H9 (cell line): Measurements from ENCODE around the gene PRKD3. TPM values are rescaled to one million over a fixed set of nuclear protein-coding genes. Genes with fewer than 3 reads are reported as not detected.

ENCODE experiments used
- DNase-seq: peaks from one replicate; pipeline ENCODE4 v3.0.0-alpha.2; 2017
- H2AFZ ChIP-seq: one replicate; pipeline ENCODE4 v1.6.1; 2013; ENCODE audit warnings: mild to moderate bottlenecking, low read length, control low read depth, moderate library complexity
- H2AK5ac ChIP-seq: 2 replicates; pipeline ENCODE4 v1.6.1; 2013; ENCODE audit warnings: low read length, control low read depth, mixed read lengths; ENCODE audit not compliant: insufficient read length
- H2BK120ac ChIP-seq: one replicate; pipeline ENCODE4 v1.6.1; 2013; ENCODE audit warnings: low read depth, mild to moderate bottlenecking, low read length, control low read depth, inconsistent platforms; ENCODE audit not compliant: poor library complexity, severe bottlenecking
- H2BK12ac ChIP-seq: 2 replicates; pipeline ENCODE4 v1.6.1; 2013; ENCODE audit warnings: low read length, control low read depth, mixed read lengths, low read depth; ENCODE audit not compliant: insufficient read length
- H2BK15ac ChIP-seq: 2 replicates; pipeline ENCODE4 v1.6.1; 2013; ENCODE audit warnings: low read depth, low read length, control low read depth
- H2BK20ac ChIP-seq: one replicate; pipeline ENCODE4 v1.6.1; 2013; ENCODE audit warnings: low read depth, mild to moderate bottlenecking, low read length, control low read depth, inconsistent platforms; ENCODE audit not compliant: poor library complexity, severe bottlenecking
- H2BK5ac ChIP-seq: 2 replicates; pipeline ENCODE4 v1.6.1; 2013; ENCODE audit warnings: low read length, control low read depth, mixed read lengths; ENCODE audit not compliant: insufficient read length
- H3K14ac ChIP-seq: 2 replicates; pipeline ENCODE4 v1.6.1; 2013; ENCODE audit warnings: low read length, control low read depth; ENCODE audit not compliant: insufficient read depth
- H3K18ac ChIP-seq: 2 replicates; pipeline ENCODE4 v1.6.1; 2013; ENCODE audit warnings: low read depth, mild to moderate bottlenecking, mixed read lengths, low read length, control low read depth; ENCODE audit not compliant: insufficient read length
- H3K23ac ChIP-seq: 2 replicates; pipeline ENCODE4 v1.6.1; 2013; ENCODE audit warnings: low read length, control low read depth, mixed read lengths, low read depth; ENCODE audit not compliant: insufficient read length
- H3K23me2 ChIP-seq: 2 replicates; pipeline ENCODE4 v1.6.1; 2013; ENCODE audit warnings: low read depth, mild to moderate bottlenecking, mixed read lengths, low read length, control low read depth; ENCODE audit not compliant: insufficient read length, poor library complexity, severe bottlenecking
- H3K27ac ChIP-seq: 2 replicates; pipeline ENCODE4 v1.5.1; 2013; ENCODE audit warnings: low read length, control low read depth, mixed read lengths, low read depth; ENCODE audit not compliant: insufficient read length
- H3K27me3 ChIP-seq: 2 replicates; pipeline ENCODE4 v1.6.1; 2013; ENCODE audit warnings: low read length, control low read depth, inconsistent platforms; ENCODE audit not compliant: insufficient read depth
- H3K4ac ChIP-seq: 2 replicates; pipeline ENCODE4 v1.6.1; 2013; ENCODE audit warnings: low read depth, mild to moderate bottlenecking, control low read depth, inconsistent platforms, low read length, moderate library complexity
- H3K4me1 ChIP-seq: 2 replicates; pipeline ENCODE4 v1.6.1; 2013; ENCODE audit warnings: low read length, control low read depth, inconsistent platforms; ENCODE audit not compliant: insufficient read depth
- H3K4me2 ChIP-seq: 2 replicates; pipeline ENCODE4 v1.6.1; 2013; ENCODE audit warnings: low read length, control low read depth, mixed read lengths; ENCODE audit not compliant: insufficient read length, insufficient read depth
- H3K56ac ChIP-seq: 2 replicates; pipeline ENCODE4 v1.6.1; 2013; ENCODE audit warnings: low read depth, mild to moderate bottlenecking, mixed read lengths, low read length, control low read depth; ENCODE audit not compliant: insufficient read length
- H3K79me1 ChIP-seq: 2 replicates; pipeline ENCODE4 v1.6.1; 2013; ENCODE audit warnings: low read depth, mild to moderate bottlenecking, moderate library complexity, low read length, control low read depth, inconsistent platforms; ENCODE audit not compliant: insufficient read depth, poor library complexity, severe bottlenecking
- H3K79me2 ChIP-seq: 2 replicates; pipeline ENCODE4 v1.6.1; 2013; ENCODE audit warnings: low read length, control low read depth, inconsistent platforms; ENCODE audit not compliant: insufficient read depth
- H3K9ac ChIP-seq: 2 replicates; pipeline ENCODE4 v1.6.1; 2013; ENCODE audit warnings: low read length, control low read depth, mixed read lengths; ENCODE audit not compliant: insufficient read length; ENCODE audit errors: extremely low read depth
- H3K9me3 ChIP-seq: one replicate; pipeline ENCODE4 v1.6.1; 2013; ENCODE audit warnings: low read depth, low read length, inconsistent platforms; ENCODE audit not compliant: control insufficient read depth
- H3T11ph ChIP-seq: one replicate; pipeline ENCODE4 v1.6.1; 2013; ENCODE audit warnings: mild to moderate bottlenecking, low read length, control low read depth, inconsistent platforms
- H4K20me1 ChIP-seq: one replicate; pipeline ENCODE4 v1.6.1; 2013; ENCODE audit not compliant: control insufficient read depth, insufficient read length, insufficient read depth
- H4K5ac ChIP-seq: 2 replicates; pipeline ENCODE4 v1.6.1; 2013; ENCODE audit warnings: low read depth, mild to moderate bottlenecking, mixed read lengths, low read length, control low read depth; ENCODE audit not compliant: insufficient read length
- H4K8ac ChIP-seq: replicated peaks from 2 replicates; pipeline ENCODE4 v1.6.1; 2013; ENCODE audit warnings: low read length, control low read depth, mixed read lengths, low read depth; ENCODE audit not compliant: insufficient read length
- H4K91ac ChIP-seq: 2 replicates; pipeline ENCODE4 v1.6.1; 2013; ENCODE audit warnings: low read depth, mild to moderate bottlenecking, moderate library complexity, mixed read lengths, low read length, control low read depth; ENCODE audit not compliant: insufficient read length
- H3K27ac Mint-ChIP-seq, 3 experiments: 2 replicates in 2 of 3; 3 replicates in 1 of 3; pipeline ENCODE4 v1.8.0; 2020 to 2021; ENCODE audit warnings: mixed read lengths in 3 of 3, mild to moderate bottlenecking in 1 of 3, moderate library complexity in 1 of 3
- H3K27me3 Mint-ChIP-seq: 2 replicates; pipeline ENCODE4 v1.8.0; 2021; ENCODE audit warnings: low read depth, mild to moderate bottlenecking, moderate library complexity, mixed read lengths
- H3K36me3 Mint-ChIP-seq, 3 experiments: 2 replicates in 2 of 3; 3 replicates in 1 of 3; pipeline ENCODE4 v1.8.0; 2020 to 2021; ENCODE audit warnings: low read depth in 3 of 3, mixed read lengths in 3 of 3; ENCODE audit not compliant: insufficient read depth in 1 of 3
- H3K4me1 Mint-ChIP-seq, 2 experiments: 2 replicates each; pipeline ENCODE4 v1.8.0; 2020; ENCODE audit warnings: mixed read lengths in 2 of 2
- H3K4me3 Mint-ChIP-seq, 2 experiments: 2 replicates in 1 of 2; 3 replicates in 1 of 2; pipeline ENCODE4 v1.8.0; 2020 to 2021; ENCODE audit warnings: mild to moderate bottlenecking in 2 of 2, mixed read lengths in 2 of 2, moderate library complexity in 1 of 2
- H3K9me3 Mint-ChIP-seq, 2 experiments: 2 replicates in 1 of 2; 3 replicates in 1 of 2; pipeline ENCODE4 v1.8.0; 2020; ENCODE audit warnings: mild to moderate bottlenecking in 2 of 2, mixed read lengths in 2 of 2, moderate library complexity in 1 of 2
- WGBS: extraction: QIAGEN DNeasy Blood & Tissue Kit; methylation state at CpG from one replicate; pipeline ENCODE4 v1.1.7; 2013; ENCODE audit warnings: missing lambda C conversion rate, low lambda C conversion rate, mixed read lengths; ENCODE audit not compliant: insufficient read length; ENCODE audit errors: extremely low coverage; 5-methylcytosine and 5-hydroxymethylcytosine counted together
- total RNA-seq: library from RNA; stranded (reverse); gene quantifications from 2 replicates; pipeline ENCODE4 v1.2.1, GENCODE V29; 2021
- TF ChIP-seq, protein P1 (sequence below): fragments of 200-600 bp; sonication (generic); conservative IDR thresholded peaks from 3 replicates; pipeline ENCODE4 v1.8.0; 2021; ENCODE audit warnings: antibody characterized with exemption, mild to moderate bottlenecking

PRKD3 gene
- total RNA-seq, 1 experiment from 2014 or later = 63.3 TPM

DNA sequence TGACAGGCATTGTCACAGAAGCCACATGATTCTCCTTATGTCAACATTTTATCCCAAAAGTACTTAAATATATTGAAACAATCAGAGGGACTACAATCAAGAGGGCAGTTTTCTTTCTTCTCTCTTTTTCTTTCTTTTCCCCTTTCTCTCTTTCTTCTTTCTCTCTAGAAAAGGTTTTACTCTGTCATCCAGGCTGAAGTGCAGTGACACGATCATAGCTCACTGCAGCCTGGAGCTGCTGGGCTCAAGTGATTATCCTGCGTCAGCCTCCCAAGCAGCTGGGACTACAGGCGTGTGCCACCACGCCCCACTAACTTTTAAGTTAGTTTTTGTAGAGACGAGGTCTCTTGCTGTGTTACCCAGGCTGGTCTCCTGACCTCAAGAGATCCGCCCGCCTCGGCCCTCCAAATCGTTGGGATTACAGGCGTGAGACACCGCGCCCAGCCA is 1.0 kb upstream of the PRKD3 start:
- no peak overlapping the region for H2BK12ac ChIP-seq
- TF ChIP-seq, protein P1, sequence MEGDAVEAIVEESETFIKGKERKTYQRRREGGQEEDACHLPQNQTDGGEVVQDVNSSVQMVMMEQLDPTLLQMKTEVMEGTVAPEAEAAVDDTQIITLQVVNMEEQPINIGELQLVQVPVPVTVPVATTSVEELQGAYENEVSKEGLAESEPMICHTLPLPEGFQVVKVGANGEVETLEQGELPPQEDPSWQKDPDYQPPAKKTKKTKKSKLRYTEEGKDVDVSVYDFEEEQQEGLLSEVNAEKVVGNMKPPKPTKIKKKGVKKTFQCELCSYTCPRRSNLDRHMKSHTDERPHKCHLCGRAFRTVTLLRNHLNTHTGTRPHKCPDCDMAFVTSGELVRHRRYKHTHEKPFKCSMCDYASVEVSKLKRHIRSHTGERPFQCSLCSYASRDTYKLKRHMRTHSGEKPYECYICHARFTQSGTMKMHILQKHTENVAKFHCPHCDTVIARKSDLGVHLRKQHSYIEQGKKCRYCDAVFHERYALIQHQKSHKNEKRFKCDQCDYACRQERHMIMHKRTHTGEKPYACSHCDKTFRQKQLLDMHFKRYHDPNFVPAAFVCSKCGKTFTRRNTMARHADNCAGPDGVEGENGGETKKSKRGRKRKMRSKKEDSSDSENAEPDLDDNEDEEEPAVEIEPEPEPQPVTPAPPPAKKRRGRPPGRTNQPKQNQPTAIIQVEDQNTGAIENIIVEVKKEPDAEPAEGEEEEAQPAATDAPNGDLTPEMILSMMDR = no peak
- H2BK15ac ChIP-seq = no peak overlapping the region
- no peak overlapping the region for H4K91ac ChIP-seq
- no peak overlapping the region for H2AK5ac ChIP-seq
- peaks cover 4% of the 10 kb centered on the region; the same call in 1 of the 2 replicates for H3K79me2 ChIP-seq
- H3K27ac Mint-ChIP-seq = no peak overlapping the region
- H2BK20ac ChIP-seq = no peak overlapping the region
- H4K5ac ChIP-seq = no peak overlapping the region
- H3K4ac ChIP-seq = no peak overlapping the region
- peak overlapping the region; percentile 85 to 89 for H3K4me3 Mint-ChIP-seq
- peaks cover 2% of the 10 kb centered on the region for H3K79me1 ChIP-seq
- H3K27me3 Mint-ChIP-seq = peaks cover 21% of the 10 kb centered on the region
- WGBS = no CpG with 5 or more reads among the region's 12 CpGs
- no peak overlapping the region for H4K8ac ChIP-seq
- H3K18ac ChIP-seq = no peak overlapping the region
- no peak overlapping the region for H3T11ph ChIP-seq
- peak overlapping the region; percentile 87 for H3K4me2 ChIP-seq
- no peaks in the 10 kb centered on the region for H3K27me3 ChIP-seq
- no peak overlapping the region for H3K14ac ChIP-seq
- no peaks in the 10 kb centered on the region for H3K4me1 ChIP-seq
- peaks cover 7 to 10% (median 8%) of the 10 kb centered on the region in 3 experiments; a peak in 3 of 7 replicates for H3K36me3 Mint-ChIP-seq
- H4K20me1 ChIP-seq = no peaks in the 10 kb centered on the region
- no peak overlapping the region for H3K27ac ChIP-seq
- H3K9ac ChIP-seq = no peak overlapping the region
- H3K56ac ChIP-seq = no peak overlapping the region
- no peak overlapping the region for H2AFZ ChIP-seq
- no peak overlapping the region for H3K23ac ChIP-seq
- H3K9me3 Mint-ChIP-seq = no peaks in the 10 kb centered on the region
- peaks cover 14 to 21% of the 10 kb centered on the region in 2 experiments for H3K4me1 Mint-ChIP-seq
- H3K9me3 ChIP-seq = no peaks in the 10 kb centered on the region
- no peak overlapping the region for H2BK120ac ChIP-seq
- DNase-seq = no peak
- H3K23me2 ChIP-seq = peaks cover 6% of the 10 kb centered on the region
- H2BK5ac ChIP-seq = no peak overlapping the region
